Eye (tissue), 1 donor: ENCODE measurements around the gene LGALS8.
A peak's percentile ranks its signal among the peaks of the same experiment; 100 is the strongest.
"Not testable (repeated sequence)": the region's sequence is repeated elsewhere in the genome, so short reads cannot be mapped to it uniquely, and the experiment has no call there.

ENCODE experiments used
- DNase-seq: peaks from one replicate; pipeline ENCODE4 v3.0.0-alpha.2; 2015

Gene LGALS8

GRCh38 chr1:236523704-236524141 is at the start of gene LGALS8:
Gene LGALS8, plus strand, starts transcription at chr1:236523982. Its CDS starts 2,089 bp downstream, at chr1:236526071.
- peak; percentile 92 for DNase-seq

GRCh38 chr1:236476019-236476418 is 47.8 kb upstream of the LGALS8 start:
- no peak for DNase-seq

- DNase-seq: peak; percentile 35
Observed at GRCh38 chr1:236480758-236481436, 42.9 kb upstream of the LGALS8 start.

GRCh38 chr1:236484310-236484971 is 39.3 kb upstream of the LGALS8 start:
- DNase-seq: no peak

GRCh38 chr1:236486356-236487002 is 37.3 kb upstream of the LGALS8 start:
- peak; percentile 22 for DNase-seq

- not testable (repeated sequence) for DNase-seq
Observed at GRCh38 chr1:236489161-236489560, 34.6 kb upstream of the LGALS8 start.

- DNase-seq: peak; percentile 85
Observed at GRCh38 chr1:236489710-236490377, 33.9 kb upstream of the LGALS8 start.

GRCh38 chr1:236491469-236492136 is 32.2 kb upstream of the LGALS8 start:
- DNase-seq: no peak

- DNase-seq: no peak
Observed at GRCh38 chr1:236492378-236492777, 31.4 kb upstream of the LGALS8 start.

- DNase-seq: no peak
Observed at GRCh38 chr1:236494082-236494481, 29.7 kb upstream of the LGALS8 start.

GRCh38 chr1:236494586-236495466 is 29.0 kb upstream of the LGALS8 start:
- no peak for DNase-seq

GRCh38 chr1:236495467-236496112 is 28.2 kb upstream of the LGALS8 start:
- no peak for DNase-seq

- DNase-seq: no peak
Observed at GRCh38 chr1:236497908-236498307, 25.9 kb upstream of the LGALS8 start.

- DNase-seq: no peak
Observed at GRCh38 chr1:236501093-236501492, 22.7 kb upstream of the LGALS8 start.

- peak; percentile 35 for DNase-seq
Observed at GRCh38 chr1:236502579-236502971, 21.2 kb upstream of the LGALS8 start.

GRCh38 chr1:236502972-236503639 is 20.7 kb upstream of the LGALS8 start:
- peak; percentile 71 for DNase-seq

- not testable (repeated sequence) for DNase-seq
Observed at GRCh38 chr1:236504338-236504737, 19.4 kb upstream of the LGALS8 start.

- DNase-seq: peak; percentile 54
Observed at GRCh38 chr1:236507022-236507700, 16.6 kb upstream of the LGALS8 start.

GRCh38 chr1:236508593-236509027 is 15.2 kb upstream of the LGALS8 start:
- DNase-seq: no peak

GRCh38 chr1:236509203-236509602 is 14.6 kb upstream of the LGALS8 start:
- no peak for DNase-seq
